GM18858 (cell line): ENCODE results near the gene ZEB1.
A peak's percentile ranks its signal among the peaks of the same experiment; 100 is the strongest.

ENCODE experiments used
- ATAC-seq: cut with Tn5 transposase; IDR thresholded peaks from one replicate; pipeline ENCODE4 v1.9.1; 2021; ENCODE audit not compliant: unreplicated experiment

Gene ZEB1

DNA sequence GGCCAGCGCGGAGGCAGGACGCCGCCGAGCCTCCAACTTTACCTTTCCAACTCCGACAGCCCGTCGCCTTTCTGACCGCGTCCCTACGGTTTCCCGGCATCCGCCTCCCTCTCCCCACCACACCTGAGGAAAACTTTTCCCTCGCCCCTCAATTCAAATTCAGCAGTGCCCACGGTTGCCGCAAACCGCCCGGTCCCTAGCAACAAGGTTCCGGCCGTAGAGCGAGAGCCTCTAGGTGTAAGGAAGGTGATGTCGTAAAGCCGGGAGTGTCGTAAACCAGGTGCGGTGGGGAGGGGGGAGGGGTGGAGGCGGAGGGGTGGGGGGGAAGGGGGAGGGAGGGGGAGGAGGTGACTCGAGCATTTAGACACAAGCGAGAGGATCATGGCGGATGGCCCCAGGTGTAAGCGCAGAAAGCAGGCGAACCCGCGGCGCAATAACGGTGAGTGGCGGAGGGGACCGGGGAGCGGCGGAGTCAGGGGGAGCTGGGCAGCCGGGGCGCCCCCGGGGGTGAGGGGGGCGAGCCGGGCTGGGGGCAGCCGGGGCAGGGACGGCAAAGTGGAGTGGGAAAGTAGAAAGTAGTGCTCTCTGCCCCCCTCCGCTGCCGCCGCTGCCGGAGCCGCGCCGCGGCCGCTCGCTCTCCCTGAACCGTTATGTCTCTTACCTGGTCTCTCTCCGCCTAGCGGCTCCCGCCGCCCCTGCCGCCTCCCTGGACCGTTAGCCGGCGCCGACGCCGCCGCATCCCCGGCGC is at the start of gene ZEB1:
TSS of gene ZEB1 (plus strand) at position 363 of the 748 bp plus-strand sequence. CDS start at position 382, 19 bp downstream.
- ATAC-seq, result peak; percentile 24

DNA sequence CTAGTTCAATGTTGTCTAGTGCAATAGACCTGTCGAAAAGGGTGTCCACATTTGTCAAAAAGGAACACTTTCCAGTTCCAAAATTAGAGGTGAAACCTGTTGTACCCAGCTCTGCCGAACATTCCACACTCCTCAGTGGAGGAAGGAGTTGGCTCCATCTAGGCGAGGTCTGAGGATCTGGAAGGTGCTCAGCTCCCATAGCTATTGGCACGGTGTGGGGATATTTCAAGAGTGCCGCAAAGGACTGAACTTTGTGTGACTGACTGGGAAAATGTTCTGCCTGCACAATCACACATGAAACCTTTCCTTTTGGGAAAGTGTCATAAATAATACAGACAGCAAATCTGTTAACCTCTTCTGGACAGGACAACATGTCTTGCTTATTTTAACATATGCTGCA is 48.1 kb upstream of the ZEB1 start:
- no peak for ATAC-seq

DNA sequence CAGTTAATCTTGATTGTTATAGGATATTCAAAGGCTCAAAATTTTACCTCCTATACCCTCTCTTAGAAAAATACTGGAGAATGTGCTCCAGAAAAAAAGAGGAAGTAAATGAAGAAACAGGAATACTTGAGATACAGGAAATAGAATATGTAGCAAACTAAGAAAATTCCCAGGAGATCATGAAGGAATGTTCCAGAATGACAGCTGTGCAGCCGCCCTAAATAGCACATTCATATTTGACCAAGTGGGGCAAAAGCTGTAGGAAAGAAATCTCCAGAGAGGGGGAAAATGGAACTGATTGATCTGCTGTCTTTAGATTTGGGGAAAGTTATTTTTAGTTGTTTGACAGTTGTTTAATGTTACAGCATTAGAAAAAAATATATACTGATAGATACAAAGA is 46.2 kb upstream of the ZEB1 start:
- no peak for ATAC-seq

DNA sequence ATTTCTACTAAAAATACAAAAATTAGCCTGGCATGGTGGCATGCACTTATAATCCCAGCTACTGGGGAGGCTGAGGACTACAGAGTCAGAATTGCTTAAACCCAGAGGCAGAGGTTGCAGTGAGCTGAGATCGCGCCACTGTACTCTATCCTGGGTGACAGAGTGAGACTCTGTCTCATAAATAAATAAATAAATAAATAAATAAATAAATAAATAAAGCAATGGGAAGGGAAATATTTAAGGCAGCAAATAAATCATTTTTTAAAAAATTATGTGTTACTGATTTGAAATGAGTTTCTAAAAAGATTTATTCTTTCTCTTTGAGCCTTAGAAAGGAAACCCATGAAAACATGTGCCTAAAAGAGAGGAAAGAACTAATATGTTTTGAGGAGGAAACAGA is 45.2 kb upstream of the ZEB1 start:
- ATAC-seq, result no peak

DNA sequence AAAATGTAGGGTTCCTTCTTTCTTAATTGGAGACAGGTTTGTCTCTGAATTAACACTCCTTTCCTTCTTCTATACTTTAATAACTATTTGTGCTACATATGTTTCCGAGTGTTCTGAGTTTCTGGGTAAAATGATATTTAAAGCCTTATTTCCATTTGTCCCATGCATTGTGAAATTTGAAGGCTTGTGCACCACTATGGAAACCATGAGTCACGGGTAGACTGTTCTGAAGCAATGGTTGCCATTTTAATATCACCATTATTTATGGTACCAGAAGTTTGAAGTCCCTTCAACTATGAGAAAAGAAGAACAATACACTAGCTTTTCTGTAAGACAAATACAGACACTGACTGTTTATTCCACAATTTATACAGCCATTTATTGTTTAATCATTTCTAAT is 44.7 kb upstream of the ZEB1 start:
- ATAC-seq, result no peak

DNA sequence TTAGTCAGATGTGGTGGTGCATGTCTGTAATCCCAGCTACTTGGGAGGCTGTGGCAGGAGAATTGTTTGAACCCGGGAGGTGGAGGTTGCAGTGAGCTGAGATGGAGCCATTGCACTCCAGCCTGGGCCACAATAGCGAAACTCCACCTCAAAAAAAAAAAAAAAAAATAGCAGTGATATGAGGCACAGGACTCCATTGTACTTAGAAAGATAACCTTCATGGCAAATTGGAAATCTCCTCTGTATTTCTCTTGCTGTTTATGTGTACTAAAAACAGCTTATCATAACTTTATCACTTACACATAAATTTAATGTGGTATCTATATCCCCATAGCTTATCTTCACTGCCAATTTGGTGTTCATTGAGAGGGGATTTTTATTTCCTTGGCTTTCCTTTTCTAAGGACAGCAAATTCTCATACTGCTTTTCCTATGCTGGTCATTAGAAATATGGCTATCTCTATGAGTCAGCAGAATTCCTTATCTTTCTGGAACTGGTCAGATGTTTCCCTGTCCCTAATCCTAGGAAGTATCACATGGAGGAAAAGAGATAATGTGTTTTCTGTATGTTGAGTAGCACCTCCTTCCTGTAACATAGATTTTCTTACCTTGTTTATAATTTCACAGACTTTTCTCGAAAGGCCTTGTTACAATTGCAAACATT is 40.6 kb upstream of the ZEB1 start:
- ATAC-seq, result no peak

DNA sequence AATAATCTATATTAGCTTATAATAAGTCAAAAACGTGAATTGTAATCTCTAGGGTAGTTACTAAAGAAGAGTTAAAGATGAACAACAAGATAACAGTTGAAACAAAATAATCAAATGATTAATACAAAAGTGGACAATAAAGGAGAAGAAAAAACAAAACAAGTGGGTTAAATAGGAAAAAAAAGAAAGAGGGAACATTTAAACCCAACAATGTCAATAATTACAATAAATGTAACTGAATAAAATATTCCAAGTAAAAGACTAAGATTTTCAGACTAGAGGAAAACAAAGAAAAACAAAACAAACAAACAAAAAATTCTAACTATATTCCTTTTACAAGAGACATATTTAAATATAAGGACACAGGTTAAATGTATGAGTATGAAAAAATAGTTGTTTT is 38.0 kb upstream of the ZEB1 start:
- no peak for ATAC-seq

DNA sequence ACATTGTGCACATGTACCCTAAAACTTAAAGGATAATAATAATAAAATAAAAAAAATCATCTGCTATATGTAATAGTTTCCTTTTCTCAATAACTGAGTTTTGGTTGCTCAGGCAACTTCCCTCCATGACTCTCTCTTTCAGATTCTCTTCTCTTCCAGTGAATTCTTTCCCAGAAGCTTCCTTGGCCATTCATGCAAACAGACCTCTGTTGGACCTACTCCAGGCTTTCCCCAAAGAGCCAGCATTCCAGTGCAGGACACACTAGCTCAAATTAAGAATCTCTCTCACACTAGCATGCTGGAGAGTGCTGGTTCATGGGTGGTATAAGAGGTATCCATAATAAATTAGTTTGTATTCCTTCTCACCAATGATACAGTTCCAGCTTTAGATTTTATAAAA is 31.0 kb upstream of the ZEB1 start:
- no peak for ATAC-seq

DNA sequence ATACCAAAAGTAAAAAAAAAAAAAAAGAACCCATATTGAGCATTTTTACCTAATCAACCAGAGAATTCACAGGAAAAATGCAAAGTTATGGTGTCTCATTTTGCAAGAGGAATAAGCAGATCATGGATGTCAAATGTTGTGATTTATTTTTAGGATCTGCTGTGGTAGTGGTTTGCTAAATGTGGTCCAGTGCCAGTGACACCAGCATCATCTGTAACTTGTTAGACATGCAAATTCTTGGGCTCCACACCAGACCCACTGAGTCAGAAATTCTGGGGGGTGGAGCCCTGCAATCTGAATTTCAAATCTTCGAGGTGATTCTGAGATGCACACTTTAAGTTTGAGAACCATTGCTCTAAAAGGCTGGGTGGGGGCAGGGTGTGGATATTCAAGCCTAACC is 30.1 kb upstream of the ZEB1 start:
- ATAC-seq, result no peak

DNA sequence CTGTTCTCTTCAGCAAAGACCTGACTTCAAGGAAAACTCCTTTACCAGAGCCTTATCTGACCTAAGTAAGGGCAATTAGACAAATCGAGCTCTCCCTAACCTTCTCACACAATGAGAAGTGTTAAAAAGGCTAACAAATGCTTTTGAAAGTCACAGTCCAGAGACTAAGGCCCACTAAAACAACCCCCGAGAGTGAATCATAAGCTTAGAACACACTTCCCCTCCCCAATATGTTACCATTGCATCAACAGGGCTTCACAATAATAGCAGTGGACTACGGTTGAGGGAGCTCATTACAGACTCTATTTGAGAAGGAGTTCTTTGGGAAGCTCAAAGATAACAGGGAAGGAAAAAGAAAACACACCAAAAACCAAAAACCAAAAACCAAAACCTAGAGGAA is 28.6 kb upstream of the ZEB1 start:
- no peak for ATAC-seq

DNA sequence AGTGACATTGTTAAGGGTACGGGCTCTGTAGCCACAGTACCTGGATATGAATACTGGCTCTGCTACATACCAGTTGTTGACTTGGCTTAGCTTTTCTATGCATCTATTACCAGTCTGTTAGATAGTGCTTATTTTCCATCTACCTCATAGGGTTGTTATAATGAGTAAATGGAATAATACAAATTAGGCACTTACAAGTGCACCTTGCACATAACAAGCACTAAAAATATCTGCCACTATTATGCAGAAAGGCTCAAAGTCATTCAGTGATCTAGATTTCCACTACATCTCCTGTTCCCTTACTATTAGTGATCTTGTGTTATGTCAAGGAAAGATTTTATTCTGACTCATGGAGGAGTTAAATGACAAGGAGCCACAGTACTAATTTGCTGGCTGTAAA is 27.9 kb upstream of the ZEB1 start:
- ATAC-seq, result no peak

DNA sequence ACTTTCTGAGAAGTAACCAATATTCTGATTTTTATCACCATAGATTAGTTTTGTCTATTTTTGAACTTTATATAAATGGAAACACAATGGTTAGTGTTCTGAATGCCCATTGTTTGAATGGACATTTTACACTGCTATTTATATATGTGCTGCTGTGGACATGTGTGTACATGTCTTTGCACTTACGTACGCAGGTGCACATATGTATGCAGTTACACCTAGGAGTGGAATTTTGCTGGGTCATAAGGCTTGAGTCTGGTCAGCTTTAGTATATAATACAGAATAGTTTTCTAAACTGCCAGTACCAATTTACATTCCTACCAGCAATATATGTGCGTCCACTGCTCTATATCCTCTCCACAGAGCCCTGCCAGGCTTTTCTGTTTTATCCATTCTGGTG is 24.5 kb upstream of the ZEB1 start:
- ATAC-seq, result no peak

DNA sequence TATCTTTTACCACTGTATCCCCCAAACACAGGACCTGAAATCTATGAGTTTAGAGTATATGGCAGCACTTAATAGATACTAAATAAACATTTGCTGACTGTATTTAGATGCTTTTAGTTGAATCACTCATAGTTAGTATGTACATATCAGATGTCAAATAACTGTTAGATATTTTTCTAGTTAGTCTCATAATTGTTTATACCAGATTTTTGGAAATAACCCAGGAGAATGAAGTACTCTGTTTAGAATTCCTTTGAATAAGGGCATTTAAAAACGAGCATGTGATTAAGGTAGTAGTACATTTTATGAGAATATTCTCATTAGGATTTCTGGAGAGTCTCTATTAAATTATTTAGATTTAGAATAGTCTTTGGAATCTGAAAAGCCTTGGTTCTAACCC is 22.3 kb upstream of the ZEB1 start:
- ATAC-seq, result no peak

DNA sequence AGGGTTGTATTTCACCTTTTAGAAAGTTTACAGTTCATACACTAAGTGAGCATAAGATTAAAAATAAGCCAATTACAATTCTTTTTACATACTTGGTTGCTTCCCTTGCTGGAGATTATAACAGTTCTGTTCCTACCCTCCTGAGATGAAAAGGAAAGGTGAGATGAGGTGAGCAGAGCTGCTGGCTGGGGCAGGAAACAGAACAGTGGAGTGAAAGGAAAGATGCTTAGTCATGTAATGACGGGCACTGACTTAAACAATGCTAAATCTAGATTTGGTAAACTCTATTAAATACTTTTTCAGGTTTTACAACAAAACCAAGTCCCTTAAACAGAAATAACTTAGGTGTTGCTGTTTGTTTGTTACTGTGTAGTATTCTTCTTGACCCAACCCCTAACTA is 19.9 kb upstream of the ZEB1 start:
- no peak for ATAC-seq

DNA sequence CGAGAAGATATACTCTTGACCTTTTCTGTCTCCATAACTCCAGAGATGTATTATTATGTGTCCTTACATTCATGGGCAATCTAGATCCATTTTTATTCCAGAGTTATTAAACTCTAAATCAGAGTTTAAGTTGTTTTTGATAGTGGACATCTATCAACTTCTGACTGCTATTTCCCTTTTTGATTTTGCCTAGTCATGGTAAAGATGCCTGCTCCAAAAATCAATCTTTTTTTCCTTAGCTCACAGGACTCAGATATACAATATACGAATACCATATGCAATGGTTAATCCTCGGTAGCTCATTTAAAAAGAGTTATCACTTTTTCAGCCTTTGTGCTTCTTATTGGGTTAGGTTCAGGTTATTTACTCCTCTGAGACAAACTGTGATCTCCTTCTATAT is 15.8 kb upstream of the ZEB1 start:
- no peak for ATAC-seq

DNA sequence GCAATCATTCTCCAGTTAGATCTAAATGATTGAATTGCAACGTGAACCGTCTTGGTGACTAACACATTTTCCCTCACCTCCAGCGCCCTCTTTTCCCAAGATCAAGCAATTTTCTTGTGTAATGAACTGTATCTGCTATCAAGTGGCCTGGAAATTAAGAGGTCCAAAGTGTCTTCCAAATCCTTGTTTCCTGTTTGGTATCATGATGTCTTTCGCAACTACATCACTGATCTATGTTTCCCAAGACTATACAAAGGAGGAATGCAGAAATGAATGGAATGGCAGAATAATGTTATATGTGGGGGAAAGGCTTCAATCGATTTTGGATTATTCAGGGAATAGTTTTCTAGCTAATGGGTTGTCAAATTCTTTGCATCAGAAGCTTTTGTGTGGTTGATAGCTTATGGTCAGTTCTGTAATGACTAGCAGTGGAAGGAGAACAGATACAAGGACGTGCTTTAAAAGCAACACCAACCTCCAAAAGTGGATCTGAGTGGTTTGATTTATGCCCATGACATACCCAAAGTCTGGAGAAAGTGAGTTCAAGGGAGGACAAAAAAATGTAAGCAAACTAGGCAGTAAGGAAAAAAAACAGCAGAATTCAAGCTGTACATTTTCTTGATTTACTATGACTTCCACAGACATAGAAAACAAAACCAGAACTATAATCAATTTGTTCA is 14.6 kb upstream of the ZEB1 start:
- ATAC-seq, result no peak

DNA sequence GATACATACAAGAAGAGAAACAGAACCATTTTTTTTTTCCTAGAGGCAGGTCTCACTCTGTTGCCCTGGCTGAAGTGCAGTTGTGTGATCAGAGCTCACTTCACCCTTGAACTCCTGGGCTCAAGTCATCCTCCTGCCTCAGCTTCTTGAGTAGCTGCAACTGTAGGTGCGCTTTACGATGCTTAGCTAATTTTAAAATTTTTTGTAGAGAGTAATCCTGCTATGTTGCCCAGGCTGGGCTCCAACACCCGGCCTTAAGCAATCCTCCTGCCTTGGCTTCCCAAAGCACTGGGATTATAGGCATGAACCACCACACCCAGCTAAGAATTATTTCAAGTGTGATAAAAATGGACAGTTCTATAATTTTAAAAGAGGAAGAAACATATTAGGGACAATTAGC is 5.6 kb upstream of the ZEB1 start:
- ATAC-seq, result no peak

DNA sequence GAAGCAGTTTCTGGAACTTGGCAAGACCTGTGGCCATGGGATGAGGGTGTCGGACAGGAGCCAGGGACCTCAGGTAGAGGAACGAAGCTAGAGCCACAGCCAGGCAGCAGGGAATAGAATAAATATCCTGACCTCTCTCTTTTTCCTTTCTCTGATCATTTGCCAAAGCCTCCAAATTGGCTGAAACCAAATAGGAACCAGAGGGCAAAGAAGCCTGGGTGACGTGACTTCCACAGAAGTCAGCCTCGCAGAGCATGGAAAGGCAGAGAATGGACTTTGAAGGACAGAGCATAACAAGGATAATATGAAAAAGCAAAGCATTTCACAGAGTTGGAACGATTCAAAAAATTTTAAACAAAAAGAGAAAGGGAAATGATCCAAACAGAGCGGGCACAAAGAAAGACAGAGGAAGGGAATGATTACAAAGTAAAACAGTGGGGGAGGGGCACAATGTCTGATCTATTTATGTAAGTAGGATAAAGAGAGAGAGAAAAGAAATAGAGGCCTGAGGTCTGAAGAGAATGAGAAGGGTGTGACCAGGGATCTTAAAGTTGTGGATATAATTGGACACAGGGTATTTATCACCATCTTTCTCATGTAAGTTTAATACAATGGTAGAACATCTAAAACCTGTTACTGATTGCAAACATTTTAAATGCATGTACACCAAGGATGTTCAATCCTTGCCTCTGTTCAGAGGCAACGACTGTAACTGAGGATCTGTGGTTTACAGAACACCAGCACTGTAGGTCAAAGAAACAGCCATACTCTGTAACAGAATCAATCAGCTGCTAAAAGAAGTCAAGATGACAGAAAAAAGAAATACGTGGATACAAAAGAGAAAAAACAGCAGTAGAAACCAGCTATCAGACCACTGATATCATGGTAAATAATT is 4.5 kb upstream of the ZEB1 start:
- no peak for ATAC-seq

DNA sequence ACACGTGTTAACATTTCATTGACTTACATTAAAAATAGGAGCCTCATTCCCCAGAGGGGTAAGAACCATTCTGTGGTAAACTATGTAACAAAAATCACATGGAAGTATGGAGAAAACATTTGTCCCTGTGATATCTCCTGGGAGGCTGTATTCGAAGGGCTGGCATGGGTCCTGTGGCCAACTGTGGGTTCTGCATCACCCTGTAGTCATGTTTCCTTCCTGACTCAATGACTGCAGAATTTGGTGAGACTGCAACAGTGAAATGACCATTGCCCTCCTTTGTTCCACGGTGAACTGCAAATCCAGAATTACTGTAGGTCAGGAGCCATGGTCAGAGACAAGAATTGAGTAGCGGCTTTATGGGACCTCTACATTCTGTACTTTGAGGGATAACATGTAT is 3.6 kb upstream of the ZEB1 start:
- ATAC-seq, result no peak

DNA sequence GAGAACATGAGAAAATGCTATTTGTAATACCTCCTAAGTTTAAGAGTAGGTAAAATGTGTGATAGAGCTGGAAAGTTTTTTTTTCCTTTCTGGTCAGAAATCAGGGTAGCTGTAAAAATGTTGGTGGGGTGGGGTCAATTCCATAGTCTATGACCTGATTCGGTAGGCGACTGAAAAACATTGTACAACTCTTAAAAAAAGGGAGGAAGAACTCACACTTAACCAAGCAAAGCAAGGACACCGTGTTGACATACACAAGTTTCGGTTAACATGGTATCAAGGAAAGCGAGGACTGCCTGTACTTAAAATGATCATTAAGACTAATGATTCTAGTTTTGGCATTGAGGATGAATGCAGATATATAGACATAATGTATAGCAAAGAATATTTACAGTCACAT is 1.8 kb upstream of the ZEB1 start:
- no peak for ATAC-seq

DNA sequence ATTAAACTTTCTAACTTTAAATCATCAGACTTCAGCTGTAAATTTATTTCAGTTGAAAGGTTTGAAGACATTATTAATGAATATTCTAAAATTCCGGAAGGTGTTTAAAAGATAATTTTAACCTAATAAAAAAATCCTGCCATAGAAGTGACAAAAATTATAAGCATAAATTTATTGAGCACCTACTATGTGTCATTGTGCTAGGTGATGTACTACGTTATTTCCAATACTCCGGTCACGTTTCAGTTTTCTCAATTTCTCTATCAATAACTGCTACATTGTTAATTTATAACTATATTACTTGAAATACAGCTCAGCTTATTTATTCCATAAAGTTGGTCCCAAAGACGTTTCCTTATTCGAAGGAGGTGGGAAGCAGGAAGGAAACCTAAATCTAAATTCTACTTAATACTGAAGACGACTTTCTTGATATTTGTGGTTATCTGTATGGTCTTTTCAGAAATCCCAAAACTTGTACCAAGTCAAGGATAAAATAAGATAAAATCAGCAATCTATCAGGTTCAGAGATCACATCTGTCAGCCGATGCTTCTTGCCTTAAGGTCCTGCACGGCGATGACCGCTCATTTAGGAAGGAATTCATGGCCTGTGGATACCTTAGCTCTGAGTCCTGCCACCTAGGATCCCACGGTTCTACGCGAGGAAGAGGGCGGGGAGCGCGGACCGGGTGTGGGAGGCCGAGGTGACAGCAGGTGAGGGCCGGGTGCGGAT is 1.2 kb upstream of the ZEB1 start:
- no peak for ATAC-seq
